Endothelial cell of umbilical vein (primary cell): Measurements from ENCODE around the gene KLK13.

Source experiments
- CTCF ChIP-seq, 2 donors: IDR thresholded peaks; 1 replicate in 1 of 2; 2 replicates in 1 of 2; pipeline ENCODE4 v1.5.1; 2011; ENCODE audit warnings: low read length in 2 of 2, mild to moderate bottlenecking in 2 of 2, moderate library complexity in 2 of 2, control low read depth in 1 of 2, inconsistent platforms in 1 of 2, low read depth in 1 of 2; ENCODE audit not compliant: insufficient read depth in 1 of 2; ENCODE audit errors: extremely low read depth in 1 of 2
- EZH2 ChIP-seq: IDR thresholded peaks from 2 replicates; pipeline ENCODE4 v1.6.1; 2012; ENCODE audit warnings: borderline replicate concordance, low read depth, mild to moderate bottlenecking, moderate library complexity, low read length, inconsistent platforms; ENCODE audit not compliant: severe bottlenecking
- FOS ChIP-seq: IDR thresholded peaks from 2 replicates; pipeline ENCODE4 v1.6.1; 2011; ENCODE audit warnings: mild to moderate bottlenecking, low read length, moderate library complexity, borderline replicate concordance; ENCODE audit not compliant: insufficient read depth
- JUN ChIP-seq: IDR thresholded peaks from 2 replicates; pipeline ENCODE4 v1.6.1; 2011; ENCODE audit warnings: borderline replicate concordance, low read depth; ENCODE audit not compliant: insufficient read length, insufficient read depth
- MYC ChIP-seq: IDR thresholded peaks from one replicate; pipeline ENCODE4 v1.6.1; 2011; ENCODE audit warnings: mild to moderate bottlenecking, low read depth, low read length
- POLR2A ChIP-seq: IDR thresholded peaks from 2 replicates; pipeline ENCODE4 v1.6.1; 2012; ENCODE audit warnings: low read depth, mild to moderate bottlenecking, control low read depth, low read length
- POLR2AphosphoS5 ChIP-seq: IDR thresholded peaks from 2 replicates; pipeline ENCODE4 v1.6.1; 2012; ENCODE audit warnings: low read depth, mild to moderate bottlenecking, control low read depth, low read length, moderate library complexity; ENCODE audit not compliant: insufficient read depth
- TF ChIP-seq, protein P1 (sequence below): IDR thresholded peaks from 2 replicates; pipeline ENCODE4 v1.6.1; 2011; ENCODE audit not compliant: insufficient read depth, insufficient read length

DNA sequence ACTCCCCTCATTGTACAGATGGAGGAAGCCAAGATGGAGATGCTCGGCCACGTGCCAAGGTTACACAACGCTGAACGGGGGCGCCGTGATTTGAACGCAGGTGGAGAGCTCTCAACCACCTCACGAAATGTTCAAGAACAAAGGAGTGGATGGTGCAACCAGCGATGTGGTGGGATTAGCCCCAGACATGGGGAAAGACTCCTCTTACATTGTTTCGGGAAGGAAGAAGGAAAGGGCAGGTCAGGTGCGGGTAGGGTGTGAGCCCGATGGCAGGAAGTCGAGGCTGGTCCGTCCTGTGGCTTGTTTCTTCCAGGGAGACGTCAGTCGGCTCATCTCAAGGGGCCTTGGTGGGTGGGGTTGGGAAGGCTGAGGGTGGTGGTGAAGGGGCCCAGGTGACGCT, 24.9 kb upstream of the KLK13 start:
- TF ChIP-seq POLR2A = no peak
- no peak for TF ChIP-seq CTCF (IDR thresholded peaks at IDR 0.05; ENCODE audit: extremely low read depth in 1 of 2, insufficient read depth in 1 of 2, low read depth in 1 of 2, low read length in 2 of 2)
- TF ChIP-seq, protein P1, sequence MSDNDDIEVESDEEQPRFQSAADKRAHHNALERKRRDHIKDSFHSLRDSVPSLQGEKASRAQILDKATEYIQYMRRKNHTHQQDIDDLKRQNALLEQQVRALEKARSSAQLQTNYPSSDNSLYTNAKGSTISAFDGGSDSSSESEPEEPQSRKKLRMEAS = no peak
- no peak for TF ChIP-seq MYC
- no peak for TF ChIP-seq EZH2
- TF ChIP-seq JUN = no peak
- TF ChIP-seq POLR2AphosphoS5 = no peak
- no peak for TF ChIP-seq FOS
